Measurements from ENCODE around the gene PGF.

Gene PGF

GRCh38 chr14:74911221-74911620, 44.2 kb downstream of the PGF start:
- H3K4me3 ChIP-seq (ENCODE audit: low read depth, low read length), result no peak overlapping the region
- in situ Hi-C loops (cut with HindIII; ENCODE audit: low sequenced_read_pairs), result loop anchor here (25.0 kb wide), 1 partner anchor 176 kb away; no protein-coding TSS in a partner anchor
- TF ChIP-seq CTCF (IDR thresholded peaks at IDR 0.05; ENCODE audit: low read depth, low read length, missing control alignments), result no peak
- DNase-seq (ENCODE audit: low read depth), result no peak

GRCh38 chr14:74910556-74910955, 44.8 kb downstream of the PGF start:
- no peak for DNase-seq (ENCODE audit: low read depth)
- TF ChIP-seq CTCF (IDR thresholded peaks at IDR 0.05; ENCODE audit: low read depth, low read length, missing control alignments), result no peak
- no peak overlapping the region for H3K4me3 ChIP-seq (ENCODE audit: low read depth, low read length)
- in situ Hi-C loops (cut with HindIII; ENCODE audit: low sequenced_read_pairs), result loop anchor here (25.0 kb wide), 1 partner anchor 177 kb away; no protein-coding TSS in a partner anchor

- TF ChIP-seq CTCF (IDR thresholded peaks at IDR 0.05; ENCODE audit: low read depth, low read length, missing control alignments), result no peak
- no peak overlapping the region for H3K4me3 ChIP-seq (ENCODE audit: low read depth, low read length)
- no peak for DNase-seq (ENCODE audit: low read depth)
- in situ Hi-C loops (cut with HindIII; ENCODE audit: low sequenced_read_pairs), result loop anchor here (25.0 kb wide), 1 partner anchor 177 kb away; no protein-coding TSS in a partner anchor
Measured at GRCh38 chr14:74909911-74910310, 45.5 kb downstream of the PGF start.

- in situ Hi-C loops (cut with HindIII; ENCODE audit: low sequenced_read_pairs), result loop anchor here (25.0 kb wide), 1 partner anchor 178 kb away; no protein-coding TSS in a partner anchor
- DNase-seq (ENCODE audit: low read depth), result no peak
- H3K4me3 ChIP-seq (ENCODE audit: low read depth, low read length), result no peak overlapping the region
- no peak for TF ChIP-seq CTCF (IDR thresholded peaks at IDR 0.05; ENCODE audit: low read depth, low read length, missing control alignments)
Measured at GRCh38 chr14:74909501-74909900, 45.9 kb downstream of the PGF start.

- in situ Hi-C loops (cut with HindIII; ENCODE audit: low sequenced_read_pairs), result loop anchor here (25.0 kb wide), 1 partner anchor 178 kb away; no protein-coding TSS in a partner anchor
- no peak for DNase-seq (ENCODE audit: low read depth)
- H3K4me3 ChIP-seq (ENCODE audit: low read depth, low read length), result no peak overlapping the region
- TF ChIP-seq CTCF (IDR thresholded peaks at IDR 0.05; ENCODE audit: low read depth, low read length, missing control alignments), result no peak
Measured at GRCh38 chr14:74908861-74909341, 46.5 kb downstream of the PGF start.

GRCh38 chr14:74907744-74908143, 47.7 kb downstream of the PGF start:
- H3K4me3 ChIP-seq (ENCODE audit: low read depth, low read length), result no peak overlapping the region
- DNase-seq (ENCODE audit: low read depth), result no peak
- no peak for TF ChIP-seq CTCF (IDR thresholded peaks at IDR 0.05; ENCODE audit: low read depth, low read length, missing control alignments)
- in situ Hi-C loops (cut with HindIII; ENCODE audit: low sequenced_read_pairs), result loop anchor here (25.0 kb wide), 1 partner anchor 180 kb away; no protein-coding TSS in a partner anchor

Data from astrocyte of the cerebellum (primary cell).